PC-3 (cell line): ENCODE data around the gene RTBDN. TPM values are rescaled to one million over a fixed set of nuclear protein-coding genes. Genes with fewer than 3 reads are reported as not detected.

Experiments used
- ATAC-seq: fragments of 200-7000 bp; cut with Tn5 transposase; 2 replicates; pipeline ENCODE4 v1.9.1; 2020; ENCODE audit warnings: mild to moderate bottlenecking, moderate library complexity
- BruUV-seq: library from RNA; stranded (reverse); fragments of 400-500 nt; replicated peaks from 2 replicates; lab custom pipeline; 2021; lab: Mats Ljungman, UMichigan
- CTCF ChIA-PET: fragments of 300-600 bp; sonication (Branson Sonifier 250); formaldehyde crosslinking; loops from one replicate; lab custom pipeline; 2022; ENCODE audit warnings: antibody characterized with exemption; lab: Charles Lee
- POLR2A ChIA-PET: fragments of 300-600 bp; sonication (Branson Sonifier 250); formaldehyde crosslinking; loops from one replicate; lab custom pipeline; 2022; ENCODE audit warnings: antibody characterized with exemption; ENCODE audit not compliant: unreplicated experiment; lab: Charles Lee
- DNase-seq: peaks from one replicate; pipeline ENCODE4 v3.0.0-alpha.2; 2015
- H2AFZ ChIP-seq: fragments of 300-600 bp; sonication (generic); 2 replicates; pipeline ENCODE4 v1.6.0; 2016; ENCODE audit warnings: antibody characterized with exemption, low read length
- H3F3A ChIP-seq: fragments of 300-600 bp; sonication (generic); one replicate; pipeline ENCODE4 v1.6.0; 2017; ENCODE audit warnings: antibody characterized with exemption, low read length, control low read depth, mild to moderate bottlenecking; ENCODE audit not compliant: unreplicated experiment
- H3K27ac ChIP-seq: fragments of 300-600 bp; sonication (generic); 2 replicates; pipeline ENCODE4 v1.5.1; 2016; ENCODE audit warnings: mild to moderate bottlenecking, low read length
- H3K27me3 ChIP-seq: fragments of 300-600 bp; sonication (generic); 2 replicates; pipeline ENCODE4 v1.6.1; 2016; ENCODE audit warnings: low read length, mixed read lengths
- H3K36me3 ChIP-seq: fragments of 300-600 bp; sonication (generic); 2 replicates; pipeline ENCODE4 v1.6.1; 2016; ENCODE audit warnings: low read depth, mixed run types, low read length, mixed read lengths
- H3K4me1 ChIP-seq: fragments of 300-600 bp; sonication (generic); 2 replicates; pipeline ENCODE4 v1.5.1; 2016; ENCODE audit warnings: low read length; ENCODE audit not compliant: insufficient read depth
- H3K4me2 ChIP-seq: fragments of 300-600 bp; sonication (generic); 2 replicates; pipeline ENCODE4 v1.6.0; 2016; ENCODE audit warnings: low read length
- H3K4me3 ChIP-seq: fragments of 300-600 bp; sonication (generic); 2 replicates; pipeline ENCODE4 v1.5.1; 2016; ENCODE audit warnings: mild to moderate bottlenecking, low read length, mixed read lengths
- H3K79me2 ChIP-seq: fragments of 300-600 bp; sonication (generic); 2 replicates; pipeline ENCODE4 v1.6.1; 2017; ENCODE audit warnings: low read length, mixed read lengths
- H3K9ac ChIP-seq: fragments of 300-600 bp; sonication (generic); 2 replicates; pipeline ENCODE4 v1.6.0; 2016; ENCODE audit warnings: mild to moderate bottlenecking, low read length
- H3K9me2 ChIP-seq: fragments of 300-600 bp; sonication (generic); replicated peaks from 2 replicates; pipeline ENCODE4 v1.6.1; 2016; ENCODE audit warnings: mixed run types, low read length, mixed read lengths
- H3K9me3 ChIP-seq: fragments of 300-600 bp; sonication (generic); 2 replicates; pipeline ENCODE4 v1.6.1; 2016; ENCODE audit warnings: low read length, mixed read lengths
- H4K20me1 ChIP-seq: fragments of 300-600 bp; sonication (generic); 2 replicates; pipeline ENCODE4 v1.6.1; 2016; ENCODE audit warnings: low read length, mixed read lengths
- EZH2 ChIP-seq: fragments of 300-600 bp; sonication (generic); IDR thresholded peaks from one replicate; pipeline ENCODE4 v1.6.1; 2017; ENCODE audit warnings: antibody characterized with exemption, mild to moderate bottlenecking, low read length; ENCODE audit not compliant: unreplicated experiment
- EZH2phosphoT487 ChIP-seq: fragments of 300-600 bp; sonication (generic); IDR thresholded peaks from 2 replicates; pipeline ENCODE4 v1.6.1; 2018; ENCODE audit warnings: mild to moderate bottlenecking, antibody characterized with exemption, low read length, borderline replicate concordance
- intact Hi-C: fragments of 100-400 bp; cut with micrococcal nuclease; formaldehyde crosslinking; loops from 2 replicates; pipeline ENCODE4 v1.9.0; 2023
- total RNA-seq: library from RNA; depleted of rRNA; stranded (reverse); fragments of >200 nt; gene quantifications from 2 replicates; pipeline ENCODE4 v1.2.3, GENCODE V29; 2014
- TF ChIP-seq, protein P1 (sequence below): fragments of 300-600 bp; sonication (generic); conservative IDR thresholded peaks from 2 replicates; pipeline ENCODE4 v1.5.1; 2017; ENCODE audit warnings: antibody characterized with exemption, low read depth, mild to moderate bottlenecking, low read length

The RTBDN gene
- total RNA-seq, 1 experiment from 2014 or later, result 3.7 TPM

DNA sequence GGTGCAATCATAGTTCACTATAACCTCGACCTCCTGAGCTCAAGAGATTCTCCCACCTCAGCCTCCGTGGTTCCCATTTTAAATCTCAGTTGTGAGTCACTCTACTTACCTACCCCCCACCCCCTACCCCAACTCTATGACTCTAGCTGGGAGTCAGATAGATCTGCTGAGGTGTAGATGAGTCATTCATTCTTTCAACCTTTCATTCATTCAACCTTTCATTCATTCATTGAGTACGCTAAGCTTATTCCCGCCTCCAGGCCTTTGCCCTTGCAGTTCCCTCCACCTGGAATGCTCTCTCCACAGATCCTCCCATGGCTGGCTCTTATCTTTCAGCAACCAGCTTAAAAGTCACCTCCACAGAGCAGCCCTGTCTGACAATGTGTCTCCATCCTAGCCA lies 2.8 kb upstream of the RTBDN start:
- H3K9me2 ChIP-seq, result no peaks in the 10 kb centered on the region
- no peak overlapping the region for H3K4me3 ChIP-seq
- intact Hi-C loops, result loop anchor here (5.0 kb wide), 1 partner anchor 35 kb away; the partner anchor contains the start of genes PRDX2 and THSD8
- H3K27me3 ChIP-seq, result peaks cover 11% of the 10 kb centered on the region
- peaks cover 17% of the 10 kb centered on the region for H3K4me1 ChIP-seq
- no TSS peak for BruUV-seq
- H3F3A ChIP-seq, result peaks cover 13% of the 10 kb centered on the region
- no peak overlapping the region for H3K9ac ChIP-seq
- no peak overlapping the region for H2AFZ ChIP-seq
- TF ChIP-seq, protein P1, sequence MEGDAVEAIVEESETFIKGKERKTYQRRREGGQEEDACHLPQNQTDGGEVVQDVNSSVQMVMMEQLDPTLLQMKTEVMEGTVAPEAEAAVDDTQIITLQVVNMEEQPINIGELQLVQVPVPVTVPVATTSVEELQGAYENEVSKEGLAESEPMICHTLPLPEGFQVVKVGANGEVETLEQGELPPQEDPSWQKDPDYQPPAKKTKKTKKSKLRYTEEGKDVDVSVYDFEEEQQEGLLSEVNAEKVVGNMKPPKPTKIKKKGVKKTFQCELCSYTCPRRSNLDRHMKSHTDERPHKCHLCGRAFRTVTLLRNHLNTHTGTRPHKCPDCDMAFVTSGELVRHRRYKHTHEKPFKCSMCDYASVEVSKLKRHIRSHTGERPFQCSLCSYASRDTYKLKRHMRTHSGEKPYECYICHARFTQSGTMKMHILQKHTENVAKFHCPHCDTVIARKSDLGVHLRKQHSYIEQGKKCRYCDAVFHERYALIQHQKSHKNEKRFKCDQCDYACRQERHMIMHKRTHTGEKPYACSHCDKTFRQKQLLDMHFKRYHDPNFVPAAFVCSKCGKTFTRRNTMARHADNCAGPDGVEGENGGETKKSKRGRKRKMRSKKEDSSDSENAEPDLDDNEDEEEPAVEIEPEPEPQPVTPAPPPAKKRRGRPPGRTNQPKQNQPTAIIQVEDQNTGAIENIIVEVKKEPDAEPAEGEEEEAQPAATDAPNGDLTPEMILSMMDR, result no peak
- TF ChIP-seq EZH2phosphoT487 (no peak), EZH2 (no peak)
- CTCF ChIA-PET, result interaction anchor here (0.7 kb wide), 2 partner anchors 40 to 502 kb away, joined by 3 read pairs; no protein-coding TSS in a partner anchor
- DNase-seq (peak; percentile 85), ATAC-seq (no peak)
- H4K20me1 ChIP-seq, result 0 out of 2 replicates have a peak, but pooled peaks cover 4% of the 10 kb centered on the region
- POLR2A ChIA-PET, result no interaction called here
- peaks cover 4% of the 10 kb centered on the region for H3K79me2 ChIP-seq
- H3K4me2 ChIP-seq, result peak overlapping the region; percentile 94; the same call in 1 of the 2 replicates
- H3K27ac ChIP-seq, result no peak overlapping the region
- no peaks in the 10 kb centered on the region for H3K36me3 ChIP-seq
- H3K9me3 ChIP-seq, result no peaks in the 10 kb centered on the region

DNA sequence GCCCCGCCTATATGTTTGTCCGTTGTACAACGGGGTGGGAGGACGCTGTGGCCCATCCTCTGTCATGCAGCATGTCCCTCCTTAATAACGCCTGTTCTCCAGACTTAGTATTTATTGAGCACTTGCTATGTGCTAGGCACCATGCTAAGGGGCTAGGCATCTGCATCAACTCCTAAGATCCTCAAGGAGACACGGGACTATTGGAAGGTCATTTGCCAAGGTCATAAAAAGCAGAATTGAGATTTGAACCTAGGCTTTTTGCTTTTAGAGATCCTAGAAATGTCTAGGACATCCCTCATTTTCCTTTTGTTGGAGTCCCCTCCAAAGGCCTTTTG lies 2.1 kb upstream of the RTBDN start:
- ChIA-PET POLR2A (no interaction called here), CTCF (interaction anchor here (0.7 kb wide), 1 partner anchor 41 kb away, joined by 3 read pairs; no protein-coding TSS in a partner anchor)
- Histone ChIP-seq H3K79me2 (peaks cover 4% of the 10 kb centered on the region), H4K20me1 (0 out of 2 replicates have a peak, but pooled peaks cover 4% of the 10 kb centered on the region), H3K4me3 (no peak overlapping the region), H3K9me2 (no peaks in the 10 kb centered on the region), H3K36me3 (no peaks in the 10 kb centered on the region), H2AFZ (no peak overlapping the region), H3K4me2 (peak overlapping the region; percentile 78; the same call in 1 of the 2 replicates), H3K9me3 (no peaks in the 10 kb centered on the region), H3K4me1 (peaks cover 17% of the 10 kb centered on the region), H3K27ac (no peak overlapping the region), H3K9ac (no peak overlapping the region), H3K27me3 (peaks cover 11% of the 10 kb centered on the region), H3F3A (peaks cover 10% of the 10 kb centered on the region)
- no TSS peak for BruUV-seq
- intact Hi-C loops, result loop anchor here (5.0 kb wide), 1 partner anchor 34 kb away; the partner anchor contains the start of genes PRDX2 and THSD8
- TF ChIP-seq EZH2phosphoT487 (no peak), EZH2 (no peak)
- TF ChIP-seq, protein P1, result no peak
- ATAC-seq, result no peak
- no peak for DNase-seq
